HG03108 (cell line): ENCODE measurements around the gene MYLK4.

Experiments
- ATAC-seq: cut with Tn5 transposase; IDR thresholded peaks from one replicate; pipeline ENCODE4 v1.9.1; 2021; ENCODE audit warnings: moderate library complexity; ENCODE audit not compliant: unreplicated experiment

The MYLK4 gene

GRCh38 chr6:2734488-2735166 is 16.1 kb downstream of the MYLK4 start:
- ATAC-seq, result no peak

- no peak for ATAC-seq
Measured at GRCh38 chr6:2733736-2734480, 16.8 kb downstream of the MYLK4 start.

- peak; percentile 94 for ATAC-seq
Measured at GRCh38 chr6:2733324-2733723, 17.4 kb downstream of the MYLK4 start.

- ATAC-seq, result no peak
Measured at GRCh38 chr6:2732503-2733089, 18.1 kb downstream of the MYLK4 start.

- ATAC-seq, result no peak
Measured at GRCh38 chr6:2731281-2731909, 19.3 kb downstream of the MYLK4 start.

GRCh38 chr6:2730353-2731107 is 20.2 kb downstream of the MYLK4 start:
- ATAC-seq, result no peak

- no peak for ATAC-seq
Measured at GRCh38 chr6:2729921-2730320, 20.8 kb downstream of the MYLK4 start.

GRCh38 chr6:2725999-2726567 is 24.6 kb downstream of the MYLK4 start:
- ATAC-seq, result peak; percentile 66

- no peak for ATAC-seq
Measured at GRCh38 chr6:2725364-2725988, 25.2 kb downstream of the MYLK4 start.

GRCh38 chr6:2721219-2721618 is 29.5 kb downstream of the MYLK4 start:
- ATAC-seq, result no peak

GRCh38 chr6:2719093-2719455 is 31.6 kb downstream of the MYLK4 start:
- ATAC-seq, result no peak

GRCh38 chr6:2718334-2719092 is 32.2 kb downstream of the MYLK4 start:
- ATAC-seq, result no peak

GRCh38 chr6:2716936-2717700 is 33.6 kb downstream of the MYLK4 start:
- ATAC-seq, result no peak

- ATAC-seq, result no peak
Measured at GRCh38 chr6:2715737-2716136, 35.0 kb downstream of the MYLK4 start.

- ATAC-seq, result no peak
Measured at GRCh38 chr6:2714111-2714895, 36.4 kb downstream of the MYLK4 start.

GRCh38 chr6:2713473-2714110 is 37.1 kb downstream of the MYLK4 start:
- no peak for ATAC-seq

- no peak for ATAC-seq
Measured at GRCh38 chr6:2712102-2712501, 38.6 kb downstream of the MYLK4 start.

GRCh38 chr6:2710412-2710811 is 40.3 kb downstream of the MYLK4 start:
- ATAC-seq, result no peak
